Stimulated activated CD8-positive, alpha-beta memory T cell treated with anti-CD3 and anti-CD28 coated beads, Interleukin-2, amount 100 ng/mL, for 1 hour (primary cell): ENCODE results near the gene FSTL4.

Experiments used
- DNase-seq, 2 donors: peaks; one replicate each; pipeline ENCODE4 v3.0.0-alpha.2; 2020; ENCODE audit warnings: low read depth in 2 of 2

FSTL4 gene

GRCh38 chr5:133387091-133387490 lies 225.2 kb downstream of the FSTL4 start:
- no peak for DNase-seq

GRCh38 chr5:133386662-133387061 lies 225.7 kb downstream of the FSTL4 start:
- DNase-seq = no peak

- no peak for DNase-seq
Measured at GRCh38 chr5:133385346-133385745, 227.0 kb downstream of the FSTL4 start.

GRCh38 chr5:133384903-133385302 lies 227.4 kb downstream of the FSTL4 start:
- DNase-seq = no peak

GRCh38 chr5:133384120-133384855 lies 228.1 kb downstream of the FSTL4 start:
- DNase-seq = no peak

- no peak for DNase-seq
Measured at GRCh38 chr5:133383580-133383939, 228.8 kb downstream of the FSTL4 start.

- DNase-seq = no peak
Measured at GRCh38 chr5:133382661-133383579, 229.4 kb downstream of the FSTL4 start.

- DNase-seq = no peak
Measured at GRCh38 chr5:133381571-133382365, 230.6 kb downstream of the FSTL4 start.

- no peak for DNase-seq
Measured at GRCh38 chr5:133381041-133381440, 231.3 kb downstream of the FSTL4 start.

GRCh38 chr5:133377736-133378135 lies 234.6 kb downstream of the FSTL4 start:
- no peak for DNase-seq

GRCh38 chr5:133376986-133377385 lies 235.4 kb downstream of the FSTL4 start:
- no peak for DNase-seq

- no peak for DNase-seq
Measured at GRCh38 chr5:133373121-133373870, 239.0 kb downstream of the FSTL4 start.

- DNase-seq = no peak
Measured at GRCh38 chr5:133372293-133372937, 239.9 kb downstream of the FSTL4 start.

- no peak for DNase-seq
Measured at GRCh38 chr5:133371371-133372155, 240.8 kb downstream of the FSTL4 start.

GRCh38 chr5:133370904-133371303 lies 241.4 kb downstream of the FSTL4 start:
- no peak for DNase-seq

- no peak for DNase-seq
Measured at GRCh38 chr5:133370036-133370831, 242.1 kb downstream of the FSTL4 start.

- no peak for DNase-seq
Measured at GRCh38 chr5:133368916-133369783, 243.2 kb downstream of the FSTL4 start.

GRCh38 chr5:133367984-133368383 lies 244.4 kb downstream of the FSTL4 start:
- no peak for DNase-seq
